GM12872 (cell line): ENCODE results near the gene CYP2U1.

Experiments
- CTCF ChIP-seq: IDR thresholded peaks from 3 replicates; pipeline ENCODE4 v1.5.1; 2011; ENCODE audit warnings: low read depth, mild to moderate bottlenecking, low read length, moderate library complexity; ENCODE audit not compliant: insufficient read depth

The CYP2U1 gene

DNA sequence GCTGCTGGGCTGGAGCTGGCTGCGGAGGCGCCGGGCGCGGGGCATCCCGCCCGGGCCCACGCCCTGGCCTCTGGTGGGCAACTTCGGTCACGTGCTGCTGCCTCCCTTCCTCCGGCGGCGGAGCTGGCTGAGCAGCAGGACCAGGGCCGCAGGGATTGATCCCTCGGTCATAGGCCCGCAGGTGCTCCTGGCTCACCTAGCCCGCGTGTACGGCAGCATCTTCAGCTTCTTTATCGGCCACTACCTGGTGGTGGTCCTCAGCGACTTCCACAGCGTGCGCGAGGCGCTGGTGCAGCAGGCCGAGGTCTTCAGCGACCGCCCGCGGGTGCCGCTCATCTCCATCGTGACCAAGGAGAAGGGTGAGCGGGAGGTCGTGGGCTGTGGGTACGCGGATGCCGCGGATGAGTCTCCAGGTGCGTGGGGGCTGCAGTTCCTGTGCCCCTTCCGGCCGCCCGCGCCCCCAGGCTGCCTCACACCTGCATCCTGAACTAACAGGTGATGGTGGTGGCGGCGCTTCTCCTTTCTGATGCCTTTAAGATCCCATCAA is 499 bp downstream of the CYP2U1 start:
- TF ChIP-seq CTCF, result no peak

DNA sequence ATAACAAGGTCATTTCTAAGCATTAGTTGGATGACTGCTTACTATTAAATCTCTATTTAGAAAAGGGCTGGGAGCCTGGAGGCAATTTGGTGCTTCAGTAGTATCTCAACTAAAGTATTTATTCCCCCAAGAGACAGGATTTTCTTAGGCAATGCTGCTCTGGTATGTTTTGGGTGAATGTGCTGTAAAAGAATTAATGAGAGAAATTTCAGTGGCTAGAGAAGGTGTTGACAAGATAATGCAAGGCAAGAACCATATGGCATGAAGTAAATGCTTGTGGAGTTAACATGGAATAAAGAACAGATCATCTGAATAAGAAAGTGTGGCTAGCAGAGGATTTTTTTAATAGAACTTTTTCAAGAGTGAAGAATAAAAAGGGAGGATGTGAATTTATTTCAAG is 3.9 kb downstream of the CYP2U1 start:
- TF ChIP-seq CTCF, result no peak

GRCh38 chr4:107937040-107937439 is 5.7 kb downstream of the CYP2U1 start:
- no peak for TF ChIP-seq CTCF

DNA sequence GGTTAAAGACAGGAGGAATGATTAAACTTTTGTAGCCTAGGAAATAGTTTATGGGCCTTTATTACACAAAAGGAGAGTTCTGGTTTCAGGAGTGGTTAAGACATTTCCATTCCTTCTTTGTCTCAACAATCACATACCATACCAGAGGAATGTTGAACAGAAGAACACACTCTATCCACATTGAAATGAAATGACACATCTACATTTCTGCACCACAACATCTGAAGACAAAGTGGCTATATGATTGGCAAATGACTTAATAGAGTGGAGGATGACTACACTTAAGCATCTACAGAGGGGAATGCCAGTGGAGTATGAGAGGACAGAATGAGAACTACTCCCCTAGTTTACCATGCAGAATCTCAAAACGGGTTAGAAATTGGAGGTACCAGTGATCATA is 8.0 kb downstream of the CYP2U1 start:
- TF ChIP-seq CTCF, result no peak

DNA sequence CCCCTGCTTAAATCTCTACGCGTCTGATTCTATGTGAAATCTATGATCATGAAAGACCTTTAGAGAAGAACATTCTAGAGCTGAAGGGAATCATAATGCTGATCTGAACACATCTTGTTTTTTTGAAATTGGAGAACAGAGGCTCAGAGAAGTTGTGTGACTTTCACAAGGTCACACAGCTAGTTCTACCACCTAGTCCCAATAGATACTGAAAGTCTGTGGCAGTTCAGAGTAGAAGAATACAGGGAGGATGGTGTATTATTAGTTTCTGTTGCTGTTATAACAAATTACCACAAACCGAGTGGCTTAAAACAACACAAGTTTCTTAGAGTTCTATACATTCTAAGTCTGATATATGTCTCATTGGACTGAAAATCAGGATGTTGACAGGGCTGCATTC is 14.5 kb downstream of the CYP2U1 start:
- no peak for TF ChIP-seq CTCF

DNA sequence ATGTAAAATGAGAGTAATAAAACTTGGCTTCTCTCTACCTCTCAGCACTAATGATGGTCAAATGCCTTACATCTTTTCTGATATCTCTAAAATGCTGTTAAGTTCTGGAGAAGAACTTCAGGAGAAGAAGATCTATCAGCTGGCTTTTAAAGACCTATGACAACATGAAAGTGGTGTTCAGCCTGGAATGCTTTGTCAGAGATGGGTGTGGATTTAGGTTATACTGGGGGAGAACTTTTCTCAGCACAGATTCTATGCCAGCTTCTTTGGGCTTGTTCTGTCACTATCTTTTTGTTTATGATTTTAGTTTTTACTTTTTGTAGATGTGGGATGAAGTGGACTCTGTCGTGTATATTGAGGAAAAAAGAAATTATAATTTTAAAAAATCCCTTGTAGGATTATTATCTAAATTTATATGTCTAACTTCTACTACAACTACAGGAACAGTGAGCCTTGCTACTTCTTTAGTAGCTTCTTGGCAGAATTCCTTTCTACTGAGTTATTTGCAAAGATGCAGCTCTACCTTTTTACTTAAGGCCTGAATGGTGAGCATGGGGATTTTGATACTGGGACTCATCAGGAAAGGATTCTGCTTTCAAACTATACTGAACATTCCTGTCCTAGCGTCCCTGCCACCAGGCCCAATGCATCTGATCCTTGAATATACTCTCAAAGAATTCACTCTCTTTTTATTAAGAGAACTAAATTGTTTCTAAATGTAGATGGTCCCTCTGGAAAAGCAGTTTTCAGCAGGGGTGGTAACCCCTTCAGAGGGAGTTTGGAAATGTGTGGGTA is 19.6 kb downstream of the CYP2U1 start:
- no peak for TF ChIP-seq CTCF

DNA sequence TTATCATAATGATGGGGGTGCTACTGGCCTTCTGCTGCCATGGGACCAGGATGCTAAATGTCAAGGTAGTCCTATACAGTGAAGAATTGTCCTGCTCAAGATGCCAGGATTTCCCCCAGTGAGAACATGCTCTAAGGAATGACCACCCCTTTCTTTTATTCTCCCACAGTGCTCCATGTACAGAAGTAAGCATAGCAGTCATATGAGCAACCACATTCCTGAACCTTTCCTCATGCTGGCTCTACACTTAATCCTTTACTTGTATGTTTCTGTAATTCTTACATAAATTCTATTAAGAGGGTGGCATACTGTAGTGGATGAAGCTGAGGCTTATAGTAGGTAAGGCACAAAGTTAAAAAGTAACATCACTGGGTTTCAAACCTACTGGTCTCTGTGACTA is 20.2 kb downstream of the CYP2U1 start:
- TF ChIP-seq CTCF, result no peak

DNA sequence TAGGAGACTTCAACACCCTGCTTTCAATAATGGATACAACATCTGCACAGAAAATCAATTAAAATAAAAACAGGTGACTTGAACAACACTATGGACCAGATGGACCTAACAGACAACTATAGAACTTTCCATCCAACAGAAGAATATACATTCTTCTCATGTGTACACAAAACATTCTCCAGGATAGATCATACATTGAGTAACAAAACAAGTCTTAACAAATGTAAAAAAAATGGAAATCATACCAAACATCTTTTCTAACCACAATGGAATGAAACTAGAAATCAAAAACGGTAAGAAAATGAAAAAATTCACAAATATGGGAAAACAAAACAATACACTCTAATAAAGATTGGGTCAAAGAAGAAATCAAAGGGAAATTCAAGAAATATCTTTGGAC is 24.7 kb downstream of the CYP2U1 start:
- no peak for TF ChIP-seq CTCF
